GM12892 (cell line): ENCODE results near the gene ESPNL.

Experiments
- POLR2A ChIP-seq: IDR thresholded peaks from 2 replicates; pipeline ENCODE4 v1.6.1; 2011; ENCODE audit warnings: low read depth, low read length, control low read depth
- POLR2AphosphoS5 ChIP-seq: IDR thresholded peaks from 2 replicates; pipeline ENCODE4 v1.6.1; 2011; ENCODE audit warnings: low read depth, low read length, control low read depth

DNA sequence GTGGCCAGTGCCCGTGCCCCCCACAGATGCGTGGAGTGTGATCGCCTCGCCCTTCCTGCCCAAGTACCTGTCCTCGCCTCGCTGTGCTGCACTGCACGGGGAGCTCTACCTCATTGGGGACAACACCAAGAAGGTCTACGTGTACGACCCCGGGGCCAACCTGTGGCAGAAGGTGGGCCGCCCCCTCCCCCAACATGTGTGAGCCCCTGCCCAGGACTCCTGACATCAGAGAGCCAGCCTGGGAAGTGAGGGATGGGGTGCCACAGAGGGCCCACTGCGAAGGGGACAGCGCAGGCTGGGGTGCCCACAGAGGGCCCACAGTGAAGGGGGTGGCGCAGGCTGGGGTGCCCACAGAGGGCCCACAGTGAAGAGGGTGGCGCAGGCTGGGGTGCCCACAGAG, 48.8 kb downstream of the ESPNL start:
- TF ChIP-seq POLR2A (no peak), POLR2AphosphoS5 (no peak)
